A549 (cell line): Measurements from ENCODE around the gene HOXB9. TPM values are rescaled to one million over a fixed set of nuclear protein-coding genes. Genes with fewer than 3 reads are reported as not detected.

Source experiments
- ATAC-seq, 2 experiments: fragments of 200-7000 bp in 1 of 2; fragments of >200 bp in 1 of 2; cut with Nextera tagmentation in 1 of 2; cut with Tn5 transposase in 1 of 2; 3 replicates each; pipeline versions ENCODE4 v1.8.0 to v1.9.1; 2018 to 2020; ENCODE audit warnings: mild to moderate bottlenecking in 1 of 2, moderate library complexity in 1 of 2
- CTCF ChIA-PET: fragments of 300-600 bp; sonication (Branson Sonifier 250); formaldehyde crosslinking; extraction: SDS; loops from one replicate; lab custom pipeline; 2021; ENCODE audit warnings: antibody characterized with exemption, inconsistent platforms; lab: Yijun Ruan, JAX
- POLR2A ChIA-PET: fragments of 350-600 bp; formaldehyde crosslinking; extraction: SDS; loops from one replicate; lab custom pipeline; 2021; ENCODE audit warnings: antibody characterized with exemption, inconsistent platforms; lab: Yijun Ruan, JAX
- DNase-seq, 2 experiments: peaks; one replicate each; pipeline versions ENCODE4 v3.0.0 to v3.0.0-alpha.2; 2011 to 2016; ENCODE audit warnings: low read depth in 1 of 2, low spot score in 1 of 2
- FAIRE-seq: peaks from 2 replicates; lab custom pipeline; 2011; peaks lifted over from hg19 to GRCh38; lab: Jason Lieb, UNC
- H3K27ac ChIP-seq, 2 experiments: fragments of >200 bp; sonication (Bioruptor Twin); formaldehyde crosslinking; 3 replicates each; pipeline ENCODE4 v1.5.1; 2016 to 2017
- H3K4me1 ChIP-seq: fragments of >200 bp; sonication (Bioruptor Twin); formaldehyde crosslinking; 3 replicates; pipeline ENCODE4 v1.6.1; 2016
- H3K4me2 ChIP-seq: fragments of >200 bp; sonication (Bioruptor Twin); formaldehyde crosslinking; 3 replicates; pipeline ENCODE4 v1.6.1; 2016
- H3K4me3 ChIP-seq: fragments of >200 bp; sonication (Bioruptor Twin); formaldehyde crosslinking; 3 replicates; pipeline ENCODE4 v1.5.1; 2016
- H3K9me3 ChIP-seq: fragments of >200 bp; sonication (Bioruptor Twin); formaldehyde crosslinking; 3 replicates; pipeline ENCODE4 v1.6.1; 2016
- CHD2 ChIP-seq: fragments of 150-350 bp; IDR thresholded peaks from 2 replicates; pipeline ENCODE4 v1.6.1; 2014; ENCODE audit warnings: low read length; ENCODE audit not compliant: partially characterized antibody
- EHF ChIP-seq: fragments of 250-450 bp; sonication (Bioruptor Pico); IDR thresholded peaks from 2 replicates; pipeline ENCODE4 v1.5.0; 2020; ENCODE audit warnings: mild to moderate bottlenecking
- EP300 ChIP-seq, 2 experiments: fragments of >200 bp; sonication (Bioruptor Twin); formaldehyde crosslinking; IDR thresholded peaks; 2 replicates in 1 of 2; 3 replicates in 1 of 2; pipeline ENCODE4 v1.6.1; 2016 to 2017
- ESRRA ChIP-seq: fragments of 150-350 bp; IDR thresholded peaks from 2 replicates; pipeline ENCODE4 v1.6.1; 2014; ENCODE audit warnings: mild to moderate bottlenecking, low read length, borderline replicate concordance
- HDAC2 ChIP-seq: fragments of 200-600 bp; sonication (generic); IDR thresholded peaks from 2 replicates; pipeline ENCODE4 v1.6.1; 2016
- HEYL ChIP-seq: fragments of 250-450 bp; sonication (Bioruptor Pico); IDR thresholded peaks from 2 replicates; pipeline ENCODE4 v1.8.0; 2021; ENCODE audit warnings: mild to moderate bottlenecking, moderate library complexity
- HOXA7 ChIP-seq: fragments of 250-450 bp; sonication (Bioruptor Pico); IDR thresholded peaks from 2 replicates; pipeline ENCODE4 v1.5.0; 2020; ENCODE audit warnings: mild to moderate bottlenecking, moderate library complexity
- HOXB13 ChIP-seq: fragments of 250-450 bp; sonication (Bioruptor Pico); IDR thresholded peaks from 2 replicates; pipeline ENCODE4 v1.5.0; 2020; ENCODE audit warnings: low read depth, mild to moderate bottlenecking, moderate library complexity
- MYC ChIP-seq: IDR thresholded peaks from 2 replicates; pipeline ENCODE4 v1.6.1; 2012; ENCODE audit warnings: mild to moderate bottlenecking, inconsistent platforms, low read length, improper control_type of control experiment, borderline replicate concordance
- NFE2L2 ChIP-seq: fragments of 150-350 bp; conservative IDR thresholded peaks from 2 replicates; pipeline ENCODE4 v1.6.1; 2014; ENCODE audit warnings: low read length
- NR3C1 ChIP-seq: fragments of >200 bp; sonication (Bioruptor Twin); formaldehyde crosslinking; IDR thresholded peaks from 3 replicates; pipeline ENCODE4 v1.6.1; 2017
- PHF8 ChIP-seq: fragments of 200-600 bp; sonication (generic); IDR thresholded peaks from 2 replicates; pipeline ENCODE4 v1.6.1; 2016; ENCODE audit warnings: low read depth, mild to moderate bottlenecking, antibody characterized with exemption, moderate library complexity, borderline replicate concordance
- RCOR1 ChIP-seq: fragments of 150-350 bp; IDR thresholded peaks from 2 replicates; pipeline ENCODE4 v1.6.1; 2014; ENCODE audit warnings: antibody characterized with exemption, low read length, low read depth
- SMC3 ChIP-seq: fragments of >200 bp; sonication (Bioruptor Twin); formaldehyde crosslinking; IDR thresholded peaks from 3 replicates; pipeline ENCODE4 v1.6.1; 2018; ENCODE audit warnings: inconsistent platforms
- ZC3H11A ChIP-seq: fragments of 450-650 bp; IDR thresholded peaks from 2 replicates; pipeline ENCODE4 v1.6.1; 2014; ENCODE audit warnings: antibody characterized with exemption, mild to moderate bottlenecking
- ZNF302 ChIP-seq: fragments of 250-450 bp; sonication (Bioruptor Pico); IDR thresholded peaks from 2 replicates; pipeline ENCODE4 v1.9.0; 2021; ENCODE audit warnings: inconsistent platforms, mild to moderate bottlenecking, moderate library complexity
- ZSCAN20 ChIP-seq: fragments of 250-450 bp; sonication (Bioruptor Pico); IDR thresholded peaks from 2 replicates; pipeline ENCODE4 v1.8.0; 2022; ENCODE audit warnings: mild to moderate bottlenecking, moderate library complexity
- WGBS: methylation state at CpG from one replicate; pipeline ENCODE4 v1.1.6; 2017; ENCODE audit errors: missing lambda C conversion rate; 5-methylcytosine and 5-hydroxymethylcytosine counted together
- polyA plus RNA-seq, 4 experiments: library from polyadenylated mRNA; depleted of rRNA in 3 of 4; stranded (reverse); fragments of >200 nt; fragmentation: RNase III in 1 of 4; extraction: RNeasy Plus Mini Kit Qiagen cat#74134 plus additional on column Dnase treatment in 1 of 4; gene quantifications; 2 replicates in 3 of 4; 3 replicates in 1 of 4; pipeline ENCODE4 v1.2.3, GENCODE V29; 2011 to 2017
- TF ChIP-seq, protein P1 (sequence below): fragments of >200 bp; sonication (Bioruptor Twin); formaldehyde crosslinking; IDR thresholded peaks from 3 replicates; pipeline ENCODE4 v1.6.1; 2016
- TF ChIP-seq, protein P2 (sequence below): IDR thresholded peaks from 2 replicates; pipeline ENCODE4 v1.6.1; 2012
- TF ChIP-seq, protein P3 (sequence below): fragments of 200-600 bp; sonication (generic); IDR thresholded peaks from 2 replicates; pipeline ENCODE4 v1.6.1; 2016; ENCODE audit warnings: antibody characterized with exemption, mild to moderate bottlenecking, moderate library complexity
- TF ChIP-seq, protein P4 (sequence below): fragments of 450-650 bp; IDR thresholded peaks from 2 replicates; pipeline ENCODE4 v1.6.1; 2014; ENCODE audit warnings: antibody characterized with exemption
- TF ChIP-seq, protein P5 (sequence below): fragments of 250-450 bp; sonication (Bioruptor Pico); IDR thresholded peaks from 2 replicates; pipeline ENCODE4 v1.5.0; 2021; ENCODE audit warnings: mild to moderate bottlenecking, moderate library complexity, borderline replicate concordance
- TF ChIP-seq, protein P6 (sequence below): fragments of >200 bp; sonication (Bioruptor Twin); formaldehyde crosslinking; IDR thresholded peaks from 2 replicates; pipeline ENCODE4 v1.6.1; 2016
- TF ChIP-seq, protein P7 (sequence below): IDR thresholded peaks from 2 replicates; pipeline ENCODE4 v1.6.1; 2012; ENCODE audit warnings: low read depth, borderline replicate concordance

Gene HOXB9
- polyA plus RNA-seq, 2 of the 4 experiments (the other 2 are of a cell fraction) = 5.6 to 24.6 TPM

DNA sequence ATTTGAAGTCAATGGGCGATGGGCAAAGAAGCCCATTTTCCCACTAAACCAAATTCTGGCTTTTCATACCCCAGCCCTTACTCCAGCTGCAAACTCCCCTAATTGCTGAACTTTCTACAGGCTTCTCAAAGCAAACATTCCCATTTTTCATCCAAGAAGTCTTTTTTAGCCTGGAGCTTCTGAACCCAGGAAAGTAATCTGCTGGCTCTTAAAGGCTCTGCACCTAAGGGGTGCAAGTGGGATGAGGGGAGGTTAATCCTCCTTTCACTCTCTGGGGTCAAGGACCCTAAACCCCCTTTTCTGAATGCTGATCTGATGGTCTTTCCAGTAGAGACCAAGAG is 17.7 kb downstream of the HOXB9 start:
- H3K4me1 ChIP-seq = peaks cover 18% of the 10 kb centered on the region
- no peak for TF ChIP-seq NR3C1
- no peak for TF ChIP-seq ZNF302 (CRISPR knock-in tag)
- TF ChIP-seq NFE2L2 = no peak
- TF ChIP-seq ESRRA = no peak
- no peak for TF ChIP-seq EP300 (IDR thresholded peaks at IDR 0.05)
- no peak for TF ChIP-seq HOXB13 (CRISPR knock-in tag)
- TF ChIP-seq, protein P1, sequence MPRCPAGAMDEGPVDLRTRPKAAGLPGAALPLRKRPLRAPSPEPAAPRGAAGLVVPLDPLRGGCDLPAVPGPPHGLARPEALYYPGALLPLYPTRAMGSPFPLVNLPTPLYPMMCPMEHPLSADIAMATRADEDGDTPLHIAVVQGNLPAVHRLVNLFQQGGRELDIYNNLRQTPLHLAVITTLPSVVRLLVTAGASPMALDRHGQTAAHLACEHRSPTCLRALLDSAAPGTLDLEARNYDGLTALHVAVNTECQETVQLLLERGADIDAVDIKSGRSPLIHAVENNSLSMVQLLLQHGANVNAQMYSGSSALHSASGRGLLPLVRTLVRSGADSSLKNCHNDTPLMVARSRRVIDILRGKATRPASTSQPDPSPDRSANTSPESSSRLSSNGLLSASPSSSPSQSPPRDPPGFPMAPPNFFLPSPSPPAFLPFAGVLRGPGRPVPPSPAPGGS = no peak
- TF ChIP-seq, protein P2, sequence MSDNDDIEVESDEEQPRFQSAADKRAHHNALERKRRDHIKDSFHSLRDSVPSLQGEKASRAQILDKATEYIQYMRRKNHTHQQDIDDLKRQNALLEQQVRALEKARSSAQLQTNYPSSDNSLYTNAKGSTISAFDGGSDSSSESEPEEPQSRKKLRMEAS = no peak
- no peak for TF ChIP-seq ZSCAN20
- TF ChIP-seq, protein P3, sequence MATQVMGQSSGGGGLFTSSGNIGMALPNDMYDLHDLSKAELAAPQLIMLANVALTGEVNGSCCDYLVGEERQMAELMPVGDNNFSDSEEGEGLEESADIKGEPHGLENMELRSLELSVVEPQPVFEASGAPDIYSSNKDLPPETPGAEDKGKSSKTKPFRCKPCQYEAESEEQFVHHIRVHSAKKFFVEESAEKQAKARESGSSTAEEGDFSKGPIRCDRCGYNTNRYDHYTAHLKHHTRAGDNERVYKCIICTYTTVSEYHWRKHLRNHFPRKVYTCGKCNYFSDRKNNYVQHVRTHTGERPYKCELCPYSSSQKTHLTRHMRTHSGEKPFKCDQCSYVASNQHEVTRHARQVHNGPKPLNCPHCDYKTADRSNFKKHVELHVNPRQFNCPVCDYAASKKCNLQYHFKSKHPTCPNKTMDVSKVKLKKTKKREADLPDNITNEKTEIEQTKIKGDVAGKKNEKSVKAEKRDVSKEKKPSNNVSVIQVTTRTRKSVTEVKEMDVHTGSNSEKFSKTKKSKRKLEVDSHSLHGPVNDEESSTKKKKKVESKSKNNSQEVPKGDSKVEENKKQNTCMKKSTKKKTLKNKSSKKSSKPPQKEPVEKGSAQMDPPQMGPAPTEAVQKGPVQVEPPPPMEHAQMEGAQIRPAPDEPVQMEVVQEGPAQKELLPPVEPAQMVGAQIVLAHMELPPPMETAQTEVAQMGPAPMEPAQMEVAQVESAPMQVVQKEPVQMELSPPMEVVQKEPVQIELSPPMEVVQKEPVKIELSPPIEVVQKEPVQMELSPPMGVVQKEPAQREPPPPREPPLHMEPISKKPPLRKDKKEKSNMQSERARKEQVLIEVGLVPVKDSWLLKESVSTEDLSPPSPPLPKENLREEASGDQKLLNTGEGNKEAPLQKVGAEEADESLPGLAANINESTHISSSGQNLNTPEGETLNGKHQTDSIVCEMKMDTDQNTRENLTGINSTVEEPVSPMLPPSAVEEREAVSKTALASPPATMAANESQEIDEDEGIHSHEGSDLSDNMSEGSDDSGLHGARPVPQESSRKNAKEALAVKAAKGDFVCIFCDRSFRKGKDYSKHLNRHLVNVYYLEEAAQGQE = no peak
- TF ChIP-seq, all 56 proteins: peak for 0
- ATAC-seq (no peak), FAIRE-seq (no peak), DNase-seq (no peak)
- Histone ChIP-seq H3K9me3 (no peaks in the 10 kb centered on the region), H3K4me2 (no peak overlapping the region), H3K4me3 (no peak overlapping the region), H3K27ac (peak overlapping the region in 1 of 2 experiments; percentile 93; a peak in 2 of 6 replicates)
- WGBS = 100% methylated on average over 1 of the region's 1 CpG
- CTCF ChIA-PET = interaction anchor here (1.1 to 4.4 kb wide), 8 partner anchors 10 to 507 kb away, joined by 3 to 28 read pairs (median 6); partner anchors contain the start of genes CBX1 and HOXB5
- POLR2A ChIA-PET = interaction anchor here (0.6 to 1.5 kb wide), 3 partner anchors 17 to 342 kb away, joined by 3 to 5 read pairs (median 3); partner anchors contain the start of gene HOXB9

DNA sequence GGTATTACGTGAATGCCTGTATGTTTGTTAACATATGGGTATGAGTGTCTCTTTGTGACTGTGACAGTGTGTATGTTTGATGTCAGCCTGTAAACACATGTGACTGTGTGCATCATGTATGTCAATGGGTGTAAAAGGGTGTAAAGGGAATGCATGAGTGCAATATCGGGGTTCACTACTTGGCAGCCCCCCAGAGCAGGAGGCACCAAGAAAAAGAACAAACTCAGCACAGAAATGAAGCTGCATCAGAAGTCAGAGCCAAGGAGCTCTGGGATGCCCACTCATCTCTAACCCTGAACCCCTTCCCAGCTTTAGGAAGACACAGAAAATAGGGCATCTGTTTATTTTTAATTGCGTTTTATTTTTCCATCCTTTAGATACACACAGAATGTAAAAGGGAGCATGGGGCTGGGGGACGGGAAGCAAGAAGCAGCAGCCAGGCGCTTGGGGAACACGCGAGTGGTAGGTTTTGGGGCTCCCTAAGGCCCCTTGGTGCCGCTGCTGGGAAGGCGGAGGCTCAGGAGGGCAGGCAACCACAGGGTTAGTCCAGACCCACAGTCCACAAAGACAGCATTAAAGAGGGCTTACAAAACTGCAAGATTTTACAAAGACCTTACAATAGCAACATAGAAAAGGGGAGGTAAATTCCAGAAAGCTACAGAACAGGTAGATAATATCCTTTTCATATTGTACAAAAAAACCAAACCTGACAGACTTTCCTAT is 19.1 kb downstream of the HOXB9 start:
- peaks cover 18% of the 10 kb centered on the region for H3K4me1 ChIP-seq
- H3K27ac ChIP-seq = no peak overlapping the region
- ChIA-PET CTCF (interaction anchor here (1.0 to 4.4 kb wide), 6 partner anchors 30 to 433 kb away, joined by 3 to 22 read pairs (median 4); no protein-coding TSS in a partner anchor), POLR2A (no interaction called here)
- ATAC-seq (no peak), DNase-seq (no peak), FAIRE-seq (no peak)
- no peak overlapping the region for H3K4me3 ChIP-seq
- no peak overlapping the region for H3K4me2 ChIP-seq
- no peaks in the 10 kb centered on the region for H3K9me3 ChIP-seq
- TF ChIP-seq ZC3H11A = no peak
- TF ChIP-seq, protein P4, sequence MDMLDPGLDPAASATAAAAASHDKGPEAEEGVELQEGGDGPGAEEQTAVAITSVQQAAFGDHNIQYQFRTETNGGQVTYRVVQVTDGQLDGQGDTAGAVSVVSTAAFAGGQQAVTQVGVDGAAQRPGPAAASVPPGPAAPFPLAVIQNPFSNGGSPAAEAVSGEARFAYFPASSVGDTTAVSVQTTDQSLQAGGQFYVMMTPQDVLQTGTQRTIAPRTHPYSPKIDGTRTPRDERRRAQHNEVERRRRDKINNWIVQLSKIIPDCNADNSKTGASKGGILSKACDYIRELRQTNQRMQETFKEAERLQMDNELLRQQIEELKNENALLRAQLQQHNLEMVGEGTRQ = no peak
- no peak for TF ChIP-seq SMC3
- TF ChIP-seq ESRRA = no peak
- no peak for TF ChIP-seq HDAC2
- TF ChIP-seq, protein P5, sequence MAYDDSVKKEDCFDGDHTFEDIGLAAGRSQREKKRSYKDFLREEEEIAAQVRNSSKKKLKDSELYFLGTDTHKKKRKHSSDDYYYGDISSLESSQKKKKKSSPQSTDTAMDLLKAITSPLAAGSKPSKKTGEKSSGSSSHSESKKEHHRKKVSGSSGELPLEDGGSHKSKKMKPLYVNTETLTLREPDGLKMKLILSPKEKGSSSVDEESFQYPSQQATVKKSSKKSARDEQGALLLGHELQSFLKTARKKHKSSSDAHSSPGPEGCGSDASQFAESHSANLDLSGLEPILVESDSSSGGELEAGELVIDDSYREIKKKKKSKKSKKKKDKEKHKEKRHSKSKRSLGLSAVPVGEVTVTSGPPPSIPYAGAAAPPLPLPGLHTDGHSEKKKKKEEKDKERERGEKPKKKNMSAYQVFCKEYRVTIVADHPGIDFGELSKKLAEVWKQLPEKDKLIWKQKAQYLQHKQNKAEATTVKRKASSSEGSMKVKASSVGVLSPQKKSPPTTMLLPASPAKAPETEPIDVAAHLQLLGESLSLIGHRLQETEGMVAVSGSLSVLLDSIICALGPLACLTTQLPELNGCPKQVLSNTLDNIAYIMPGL (CRISPR knock-in tag) = no peak
- no peak for TF ChIP-seq ZSCAN20
- no peak for TF ChIP-seq CHD2
- TF ChIP-seq, protein P6, sequence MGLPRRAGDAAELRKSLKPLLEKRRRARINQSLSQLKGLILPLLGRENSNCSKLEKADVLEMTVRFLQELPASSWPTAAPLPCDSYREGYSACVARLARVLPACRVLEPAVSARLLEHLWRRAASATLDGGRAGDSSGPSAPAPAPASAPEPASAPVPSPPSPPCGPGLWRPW = no peak
- TF ChIP-seq HEYL = no peak
- TF ChIP-seq, protein P7, sequence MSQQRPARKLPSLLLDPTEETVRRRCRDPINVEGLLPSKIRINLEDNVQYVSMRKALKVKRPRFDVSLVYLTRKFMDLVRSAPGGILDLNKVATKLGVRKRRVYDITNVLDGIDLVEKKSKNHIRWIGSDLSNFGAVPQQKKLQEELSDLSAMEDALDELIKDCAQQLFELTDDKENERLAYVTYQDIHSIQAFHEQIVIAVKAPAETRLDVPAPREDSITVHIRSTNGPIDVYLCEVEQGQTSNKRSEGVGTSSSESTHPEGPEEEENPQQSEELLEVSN = no peak
- TF ChIP-seq NR3C1 = no peak
- no peak for TF ChIP-seq HOXA7 (CRISPR knock-in tag)
- TF ChIP-seq MYC = no peak
- no peak for TF ChIP-seq PHF8
- TF ChIP-seq EHF (CRISPR knock-in tag) = no peak
- no peak for TF ChIP-seq RCOR1
- 92% methylated on average over 9 of the region's 9 CpGs for WGBS
